ENCODE data around the gene PPP6R2.

GRCh38 chr22:50434849-50435248 is 91.7 kb downstream of the PPP6R2 start:
- TF ChIP-seq GATA2 (IDR thresholded peaks at IDR 0.05; ENCODE audit: low read depth, low read length) (no peak), GATA3 (IDR thresholded peaks at IDR 0.05; ENCODE audit: low read depth, low read length) (no peak)

All from SH-SY5Y (cell line).